GM21723 (cell line): ENCODE measurements around the gene MCHR1.

Source experiments
- ATAC-seq: cut with Tn5 transposase; IDR thresholded peaks from one replicate; pipeline ENCODE4 v1.9.1; 2021; ENCODE audit warnings: mild to moderate bottlenecking, moderate library complexity; ENCODE audit not compliant: unreplicated experiment

Gene MCHR1

GRCh38 chr22:40720538-40721256 is 41.4 kb downstream of the MCHR1 start:
- no peak for ATAC-seq

GRCh38 chr22:40721266-40721665 is 42.0 kb downstream of the MCHR1 start:
- ATAC-seq, result no peak

- ATAC-seq, result no peak
Measured at GRCh38 chr22:40723396-40723933, 44.2 kb downstream of the MCHR1 start.

- ATAC-seq, result no peak
Measured at GRCh38 chr22:40726514-40726913, 47.2 kb downstream of the MCHR1 start.

- ATAC-seq, result no peak
Measured at GRCh38 chr22:40727070-40727963, 48.0 kb downstream of the MCHR1 start.

- ATAC-seq, result no peak
Measured at GRCh38 chr22:40727964-40728615, 48.8 kb downstream of the MCHR1 start.

- ATAC-seq, result no peak
Measured at GRCh38 chr22:40728731-40729189, 49.5 kb downstream of the MCHR1 start.

GRCh38 chr22:40729284-40729683 is 50.0 kb downstream of the MCHR1 start:
- no peak for ATAC-seq
